ENCODE measurements around the gene TSTD1.

DNA sequence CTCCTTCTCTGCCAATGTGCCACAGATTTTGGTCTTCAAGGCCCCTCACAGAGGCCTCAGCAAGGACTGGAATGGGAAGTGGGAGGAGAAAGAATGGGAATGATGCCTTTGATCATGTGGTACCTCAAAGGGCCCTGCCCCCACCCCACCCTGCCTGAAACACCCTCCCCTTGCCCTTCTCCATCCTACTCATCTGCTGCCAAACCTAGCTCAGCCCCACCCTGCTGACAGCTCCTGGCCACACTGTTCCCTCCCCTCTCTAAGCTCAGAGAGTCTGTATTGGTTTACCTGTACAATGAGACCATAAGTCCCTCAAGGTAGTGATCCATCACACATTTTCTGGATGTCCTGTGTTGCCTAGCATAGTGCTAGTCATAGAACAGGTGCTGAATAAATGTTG lies 37.6 kb upstream of the TSTD1 start:
- TF ChIP-seq CTCF (IDR thresholded peaks at IDR 0.05) (no peak), POLR2A (IDR thresholded peaks at IDR 0.05) (no peak), POLR2AphosphoS5 (IDR thresholded peaks at IDR 0.05) (no peak), EP300 (IDR thresholded peaks at IDR 0.05) (no peak)
